Bone marrow (tissue), 2 donors: ENCODE results near the gene CRACR2B.

Experiments
- DNase-seq, 2 donors: peaks; one replicate each; lab custom pipeline; 2025; lab: John Stamatoyannopoulos, UW

CRACR2B gene

GRCh38 chr11:811446-812245, 16.1 kb upstream of the CRACR2B start:
- no peak for DNase-seq

- no peak for DNase-seq
These were observed 15.3 kb upstream of the CRACR2B start for GRCh38 chr11:812390-812789.

GRCh38 chr11:813072-813455, 14.7 kb upstream of the CRACR2B start:
- DNase-seq, result no peak

- no peak for DNase-seq
These were observed 14.1 kb upstream of the CRACR2B start for GRCh38 chr11:813456-814096.

GRCh38 chr11:815675-816432, 11.9 kb upstream of the CRACR2B start:
- no peak for DNase-seq

GRCh38 chr11:816433-816779, 11.3 kb upstream of the CRACR2B start:
- DNase-seq, result no peak

- DNase-seq, result no peak
These were observed 9.2 kb upstream of the CRACR2B start, which contains the start of gene PNPLA2 for GRCh38 chr11:818396-819128. Gene PNPLA2, plus strand, starts transcription at chr11:818914. Its CDS starts 805 bp downstream, at chr11:819719.

- peak; percentile 59 to 80 for DNase-seq
These were observed 8.4 kb upstream of the CRACR2B start for GRCh38 chr11:819129-819931.

- DNase-seq, result peak; percentile 59 to 66
These were observed 7.6 kb upstream of the CRACR2B start for GRCh38 chr11:819943-820649.

GRCh38 chr11:820655-821511, 6.8 kb upstream of the CRACR2B start:
- DNase-seq, result peak in 1 of 2 donors; percentile 55

- peak in 1 of 2 donors; percentile 16 for DNase-seq
These were observed 6.0 kb upstream of the CRACR2B start for GRCh38 chr11:821512-822371.

GRCh38 chr11:823441-824291, 4.1 kb upstream of the CRACR2B start:
- no peak for DNase-seq

GRCh38 chr11:824292-824880, 3.3 kb upstream of the CRACR2B start:
- DNase-seq, result no peak

- no peak for DNase-seq
These were observed 2.8 kb upstream of the CRACR2B start for GRCh38 chr11:824942-825341.

- DNase-seq, result no peak
These were observed 2.1 kb upstream of the CRACR2B start for GRCh38 chr11:825366-826226.

- no peak for DNase-seq
These were observed 1.5 kb upstream of the CRACR2B start for GRCh38 chr11:826227-826621.

- DNase-seq, result no peak
These were observed 928 bp upstream of the CRACR2B start for GRCh38 chr11:826836-827145.
